Chondrocyte (in vitro differentiated cells): ENCODE data around the gene SHISA9. TPM values are rescaled to one million over a fixed set of nuclear protein-coding genes. Genes with fewer than 3 reads are reported as not detected.

ENCODE experiments used
- DNase-seq: peaks from one replicate; pipeline ENCODE4 v3.0.0; 2021; ENCODE audit warnings: mixed read lengths, low spot score
- H3K27ac Mint-ChIP-seq: one replicate; pipeline ENCODE4 v1.8.0; 2021; ENCODE audit warnings: mild to moderate bottlenecking, moderate library complexity, mixed read lengths; ENCODE audit not compliant: unreplicated experiment
- H3K27me3 Mint-ChIP-seq: 2 replicates; pipeline ENCODE4 v1.8.0; 2021; ENCODE audit warnings: low read depth, mixed read lengths
- H3K36me3 Mint-ChIP-seq: 2 replicates; pipeline ENCODE4 v1.8.0; 2021; ENCODE audit warnings: low read depth, mixed read lengths
- H3K4me1 Mint-ChIP-seq: 2 replicates; pipeline ENCODE4 v1.8.0; 2021; ENCODE audit warnings: low read depth, mild to moderate bottlenecking, mixed read lengths
- H3K4me3 Mint-ChIP-seq: one replicate; pipeline ENCODE4 v1.8.0; 2021; ENCODE audit warnings: mild to moderate bottlenecking, moderate library complexity, mixed read lengths; ENCODE audit not compliant: unreplicated experiment
- H3K9me3 Mint-ChIP-seq: 2 replicates; pipeline ENCODE4 v1.8.0; 2021; ENCODE audit warnings: low read depth, mixed read lengths
- total RNA-seq: library from RNA; stranded (reverse); gene quantifications from 3 replicates; pipeline ENCODE4 v1.2.1, GENCODE V29; 2021
- TF ChIP-seq, protein P1 (sequence below): fragments of 200-600 bp; sonication (generic); IDR thresholded peaks from 2 replicates; pipeline ENCODE4 v1.5.0; 2021; ENCODE audit warnings: antibody characterized with exemption, mild to moderate bottlenecking, moderate library complexity

The SHISA9 gene
- total RNA-seq, 1 donor from 2014 or later = 1.6 TPM

DNA sequence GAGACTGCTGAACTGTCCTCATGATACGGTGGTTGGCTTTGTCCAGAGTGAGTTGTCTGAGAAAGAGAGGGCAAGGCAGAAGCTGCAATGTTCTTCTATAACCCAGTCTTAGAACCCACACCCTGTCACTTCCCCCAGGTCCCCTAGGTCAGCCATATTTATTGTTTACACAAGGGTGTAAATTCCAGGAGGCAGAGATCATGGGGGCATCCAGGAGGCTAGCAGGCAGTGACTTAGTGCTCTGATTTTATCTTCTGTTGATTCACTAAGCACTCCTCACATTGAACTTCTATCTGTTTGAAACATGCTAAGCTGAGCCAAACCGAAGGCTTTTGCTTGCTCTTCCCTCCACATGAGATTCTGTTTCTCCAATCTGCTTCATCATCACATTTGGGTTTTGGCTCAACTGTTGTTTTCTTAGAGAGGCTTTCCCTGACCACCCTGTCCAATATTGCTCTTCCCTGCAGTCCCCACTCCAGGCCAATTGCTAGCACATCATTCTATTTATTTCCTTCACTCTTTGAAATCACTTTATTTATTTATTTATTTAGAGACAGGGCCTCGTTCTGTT is 34.3 kb upstream of the SHISA9 start:
- peaks cover 14% of the 10 kb centered on the region for H3K27me3 Mint-ChIP-seq
- no peak overlapping the region for H3K27ac Mint-ChIP-seq
- no peak for DNase-seq
- H3K4me3 Mint-ChIP-seq = no peak overlapping the region
- H3K9me3 Mint-ChIP-seq = peaks cover 4% of the 10 kb centered on the region
- H3K4me1 Mint-ChIP-seq = no peaks in the 10 kb centered on the region
- TF ChIP-seq, protein P1, sequence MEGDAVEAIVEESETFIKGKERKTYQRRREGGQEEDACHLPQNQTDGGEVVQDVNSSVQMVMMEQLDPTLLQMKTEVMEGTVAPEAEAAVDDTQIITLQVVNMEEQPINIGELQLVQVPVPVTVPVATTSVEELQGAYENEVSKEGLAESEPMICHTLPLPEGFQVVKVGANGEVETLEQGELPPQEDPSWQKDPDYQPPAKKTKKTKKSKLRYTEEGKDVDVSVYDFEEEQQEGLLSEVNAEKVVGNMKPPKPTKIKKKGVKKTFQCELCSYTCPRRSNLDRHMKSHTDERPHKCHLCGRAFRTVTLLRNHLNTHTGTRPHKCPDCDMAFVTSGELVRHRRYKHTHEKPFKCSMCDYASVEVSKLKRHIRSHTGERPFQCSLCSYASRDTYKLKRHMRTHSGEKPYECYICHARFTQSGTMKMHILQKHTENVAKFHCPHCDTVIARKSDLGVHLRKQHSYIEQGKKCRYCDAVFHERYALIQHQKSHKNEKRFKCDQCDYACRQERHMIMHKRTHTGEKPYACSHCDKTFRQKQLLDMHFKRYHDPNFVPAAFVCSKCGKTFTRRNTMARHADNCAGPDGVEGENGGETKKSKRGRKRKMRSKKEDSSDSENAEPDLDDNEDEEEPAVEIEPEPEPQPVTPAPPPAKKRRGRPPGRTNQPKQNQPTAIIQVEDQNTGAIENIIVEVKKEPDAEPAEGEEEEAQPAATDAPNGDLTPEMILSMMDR = no peak
- H3K36me3 Mint-ChIP-seq = no peaks in the 10 kb centered on the region

DNA sequence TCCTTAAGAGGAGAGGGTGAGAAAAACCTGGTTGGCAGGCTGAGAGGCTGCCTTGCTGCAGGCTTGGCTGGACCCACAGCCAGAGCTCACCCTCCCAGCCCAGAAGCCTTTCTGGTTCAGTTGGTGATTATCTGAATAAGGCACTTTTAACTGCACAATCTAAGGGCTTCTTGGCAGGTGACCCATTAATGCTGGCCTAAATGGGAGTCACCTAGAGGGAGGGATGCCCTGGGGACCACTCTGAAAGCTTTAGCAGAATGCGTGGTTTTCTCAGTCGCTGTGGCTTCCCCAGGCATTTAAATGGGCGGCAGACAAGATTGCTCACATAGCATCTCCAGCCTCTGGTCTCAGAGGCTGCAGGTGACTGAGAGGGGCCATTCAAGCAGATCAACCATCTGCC is 33.2 kb upstream of the SHISA9 start:
- H3K4me1 Mint-ChIP-seq = no peaks in the 10 kb centered on the region
- H3K27me3 Mint-ChIP-seq = peaks cover 9% of the 10 kb centered on the region
- peaks cover 4% of the 10 kb centered on the region for H3K9me3 Mint-ChIP-seq
- H3K36me3 Mint-ChIP-seq = no peaks in the 10 kb centered on the region
- TF ChIP-seq, protein P1 = no peak
- DNase-seq = no peak
- no peak overlapping the region for H3K4me3 Mint-ChIP-seq
- H3K27ac Mint-ChIP-seq = no peak overlapping the region

DNA sequence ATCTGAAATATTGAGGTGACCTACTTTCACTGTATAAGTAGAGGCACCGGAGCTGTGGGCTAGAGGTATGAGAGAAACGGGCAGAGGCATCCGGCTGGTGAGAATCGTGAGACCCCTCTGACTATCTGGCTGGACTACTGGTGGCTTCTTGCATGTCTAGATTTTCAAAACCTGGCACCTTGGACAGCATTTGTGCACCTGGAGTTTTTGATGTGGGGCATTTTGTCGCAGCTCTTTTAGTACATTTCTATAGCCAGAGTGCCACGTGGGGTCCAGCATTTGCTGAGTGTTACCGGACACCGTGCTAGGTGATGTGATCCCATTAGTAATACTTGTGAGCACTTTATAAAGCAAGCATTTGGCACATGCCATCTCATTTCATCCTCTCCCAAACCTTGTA is 32.6 kb upstream of the SHISA9 start:
- Mint-ChIP-seq H3K9me3 (peaks cover 4% of the 10 kb centered on the region), H3K36me3 (no peaks in the 10 kb centered on the region)

DNA sequence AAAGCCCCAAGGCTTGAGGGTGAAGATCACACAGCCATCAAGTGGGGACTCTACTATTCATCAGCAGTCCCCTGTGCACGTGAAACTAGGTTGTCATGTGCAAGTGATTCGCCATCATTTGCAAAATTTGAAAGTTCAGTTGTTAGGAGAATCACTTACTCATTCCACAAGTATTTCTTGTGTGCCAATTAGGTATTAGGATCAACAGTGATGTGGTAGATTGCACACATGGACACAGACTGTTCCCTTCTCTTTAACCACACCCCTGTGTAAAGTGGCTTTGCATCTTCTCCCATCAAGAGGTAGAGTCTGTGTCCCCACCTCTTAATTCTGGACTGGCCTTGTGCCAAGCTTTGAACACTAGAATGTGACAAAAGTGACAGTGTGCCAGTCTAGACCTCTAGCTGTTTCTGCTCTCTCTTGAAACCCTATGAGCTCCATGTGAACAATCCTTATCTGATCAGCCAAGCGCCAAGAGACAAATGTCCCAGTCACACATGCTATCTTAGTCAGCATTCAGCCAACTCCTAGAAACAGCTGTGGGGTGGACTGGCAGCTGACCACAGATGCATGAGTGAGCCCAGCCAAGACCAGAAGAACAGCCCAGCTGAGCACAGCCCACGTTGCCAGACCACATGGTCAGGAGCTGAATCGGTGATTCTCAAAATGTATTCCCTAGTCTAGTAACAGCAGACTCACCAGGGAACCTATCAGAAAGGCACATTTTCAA is 31.5 kb upstream of the SHISA9 start:
- Mint-ChIP-seq H3K9me3 (peaks cover 4% of the 10 kb centered on the region), H3K4me1 (peaks cover 5% of the 10 kb centered on the region), H3K27ac (no peak overlapping the region), H3K27me3 (peaks cover 9% of the 10 kb centered on the region), H3K36me3 (no peaks in the 10 kb centered on the region), H3K4me3 (no peak overlapping the region)
- no peak for DNase-seq
- TF ChIP-seq, protein P1 = no peak

More for the DNA sequence above, 32.6 kb upstream of the SHISA9 start:
- Mint-ChIP-seq H3K4me1 (no peaks in the 10 kb centered on the region), H3K27me3 (peaks cover 9% of the 10 kb centered on the region), H3K4me3 (no peak overlapping the region), H3K27ac (no peak overlapping the region)
- TF ChIP-seq, protein P1 = no peak
- DNase-seq = no peak

DNA sequence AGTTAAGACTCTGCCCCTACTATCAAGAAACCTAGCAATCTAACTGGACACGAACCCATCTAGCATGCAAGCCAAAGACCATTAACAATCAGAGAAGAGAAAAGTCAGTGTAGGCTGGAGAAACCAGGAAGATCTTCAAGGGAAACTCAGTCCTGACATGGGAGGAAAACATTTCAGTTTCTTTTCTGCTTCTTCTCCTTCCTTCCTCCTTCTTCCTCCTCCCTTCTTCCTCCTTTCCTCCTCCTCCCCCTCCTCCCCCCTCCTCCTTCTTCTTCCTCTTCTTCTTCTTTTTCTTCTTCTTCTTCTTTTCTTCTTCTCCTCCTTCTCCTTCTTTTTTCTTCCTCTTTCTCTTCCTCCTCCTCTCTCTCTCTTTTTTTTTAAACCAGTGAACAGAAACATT is 29.6 kb upstream of the SHISA9 start:
- peaks cover 4% of the 10 kb centered on the region for H3K9me3 Mint-ChIP-seq
- H3K36me3 Mint-ChIP-seq = no peaks in the 10 kb centered on the region
- DNase-seq = no peak
- H3K27me3 Mint-ChIP-seq = peaks cover 1% of the 10 kb centered on the region
- no peak overlapping the region for H3K27ac Mint-ChIP-seq
- no peak overlapping the region for H3K4me3 Mint-ChIP-seq
- peaks cover 5% of the 10 kb centered on the region for H3K4me1 Mint-ChIP-seq
- TF ChIP-seq, protein P1 = no peak
